LNCAP (cell line): ENCODE results near the gene EPHA10.

Experiments
- CTCF ChIP-seq: fragments of 450-650 bp; IDR thresholded peaks from 2 replicates; pipeline ENCODE4 v1.5.1; 2017; ENCODE audit warnings: mild to moderate bottlenecking

Gene EPHA10

GRCh38 chr1:37667023-37667671 lies 97.8 kb downstream of the EPHA10 start:
- no peak for TF ChIP-seq CTCF

- no peak for TF ChIP-seq CTCF
These were observed 98.6 kb downstream of the EPHA10 start for GRCh38 chr1:37666241-37666867.
